Osteocyte (in vitro differentiated cells): Measurements from ENCODE around the gene ZNF81. TPM values are rescaled to one million over a fixed set of nuclear protein-coding genes. Genes with fewer than 3 reads are reported as not detected.

Experiments
- DNase-seq: peaks from one replicate; pipeline ENCODE4 v3.0.0; 2021; ENCODE audit warnings: mixed read lengths; ENCODE audit not compliant: unreplicated experiment; ENCODE audit errors: extremely low spot score
- H3K27ac Mint-ChIP-seq: one replicate; pipeline ENCODE4 v1.8.0; 2021; ENCODE audit warnings: mild to moderate bottlenecking, mixed read lengths; ENCODE audit not compliant: unreplicated experiment
- H3K27me3 Mint-ChIP-seq: one replicate; pipeline ENCODE4 v1.8.0; 2021; ENCODE audit warnings: mixed read lengths; ENCODE audit not compliant: unreplicated experiment
- H3K36me3 Mint-ChIP-seq: one replicate; pipeline ENCODE4 v1.8.0; 2021; ENCODE audit warnings: mixed read lengths; ENCODE audit not compliant: unreplicated experiment
- H3K4me1 Mint-ChIP-seq: one replicate; pipeline ENCODE4 v1.8.0; 2021; ENCODE audit warnings: mixed read lengths; ENCODE audit not compliant: unreplicated experiment
- H3K4me3 Mint-ChIP-seq: one replicate; pipeline ENCODE4 v1.8.0; 2021; ENCODE audit warnings: mild to moderate bottlenecking, moderate library complexity, mixed read lengths; ENCODE audit not compliant: unreplicated experiment
- H3K9me3 Mint-ChIP-seq: one replicate; pipeline ENCODE4 v1.8.0; 2021; ENCODE audit warnings: mixed read lengths; ENCODE audit not compliant: unreplicated experiment
- total RNA-seq: library from RNA; stranded (reverse); gene quantifications from 2 replicates; pipeline ENCODE4 v1.2.1, GENCODE V29; 2021
- TF ChIP-seq, protein P1 (sequence below): fragments of 200-600 bp; sonication (generic); IDR thresholded peaks from 2 replicates; pipeline ENCODE4 v1.5.0; 2021; ENCODE audit warnings: antibody characterized with exemption, mild to moderate bottlenecking, moderate library complexity

The ZNF81 gene
- total RNA-seq, 1 donor from 2014 or later: 9.6 TPM

DNA sequence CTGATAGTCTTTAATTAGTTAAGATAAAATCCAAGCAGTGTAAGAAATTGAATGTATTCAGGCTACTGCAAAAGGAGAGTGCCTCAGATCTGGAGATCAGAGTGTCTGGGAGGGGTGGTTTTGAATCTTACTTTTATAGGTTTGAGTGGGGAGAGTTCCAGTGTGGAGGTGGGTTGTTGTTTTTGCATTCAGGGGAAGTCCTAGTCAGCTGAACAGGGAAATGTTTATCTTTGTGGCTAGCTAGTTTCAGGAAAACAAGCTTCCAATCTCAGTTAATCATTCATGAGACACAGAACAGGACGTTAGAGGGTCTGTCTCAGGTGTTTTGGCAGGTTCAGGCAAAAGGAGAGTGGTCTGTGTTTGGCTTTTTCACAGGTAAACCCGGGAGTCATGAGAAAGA, 26.0 kb downstream of the ZNF81 start:
- H3K4me1 Mint-ChIP-seq: no peaks in the 10 kb centered on the region
- DNase-seq: no peak
- H3K4me3 Mint-ChIP-seq: no peak overlapping the region
- H3K27me3 Mint-ChIP-seq: no peaks in the 10 kb centered on the region
- H3K9me3 Mint-ChIP-seq: peaks cover 13% of the 10 kb centered on the region
- no peak overlapping the region for H3K27ac Mint-ChIP-seq
- peaks cover 5% of the 10 kb centered on the region for H3K36me3 Mint-ChIP-seq
- TF ChIP-seq, protein P1, sequence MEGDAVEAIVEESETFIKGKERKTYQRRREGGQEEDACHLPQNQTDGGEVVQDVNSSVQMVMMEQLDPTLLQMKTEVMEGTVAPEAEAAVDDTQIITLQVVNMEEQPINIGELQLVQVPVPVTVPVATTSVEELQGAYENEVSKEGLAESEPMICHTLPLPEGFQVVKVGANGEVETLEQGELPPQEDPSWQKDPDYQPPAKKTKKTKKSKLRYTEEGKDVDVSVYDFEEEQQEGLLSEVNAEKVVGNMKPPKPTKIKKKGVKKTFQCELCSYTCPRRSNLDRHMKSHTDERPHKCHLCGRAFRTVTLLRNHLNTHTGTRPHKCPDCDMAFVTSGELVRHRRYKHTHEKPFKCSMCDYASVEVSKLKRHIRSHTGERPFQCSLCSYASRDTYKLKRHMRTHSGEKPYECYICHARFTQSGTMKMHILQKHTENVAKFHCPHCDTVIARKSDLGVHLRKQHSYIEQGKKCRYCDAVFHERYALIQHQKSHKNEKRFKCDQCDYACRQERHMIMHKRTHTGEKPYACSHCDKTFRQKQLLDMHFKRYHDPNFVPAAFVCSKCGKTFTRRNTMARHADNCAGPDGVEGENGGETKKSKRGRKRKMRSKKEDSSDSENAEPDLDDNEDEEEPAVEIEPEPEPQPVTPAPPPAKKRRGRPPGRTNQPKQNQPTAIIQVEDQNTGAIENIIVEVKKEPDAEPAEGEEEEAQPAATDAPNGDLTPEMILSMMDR: no peak

DNA sequence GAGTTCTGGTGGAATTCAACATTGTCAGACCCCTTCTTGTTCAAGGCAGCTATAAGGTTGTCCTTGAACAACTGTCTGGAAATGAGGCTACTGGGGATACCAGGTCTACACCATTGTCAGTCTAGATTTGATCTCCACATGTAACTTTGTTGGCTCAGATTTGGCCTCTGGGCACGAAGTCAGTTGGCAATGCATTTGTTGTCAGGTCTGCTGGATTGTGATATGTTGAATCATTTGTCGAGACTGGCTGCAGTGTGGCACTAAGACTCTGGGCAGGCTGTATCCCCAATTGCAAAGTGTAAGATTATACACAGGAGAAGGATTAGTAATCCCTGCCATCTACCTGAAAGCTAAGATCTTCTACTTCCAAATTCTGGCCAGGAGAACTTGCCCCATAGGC, 26.5 kb downstream of the ZNF81 start:
- H3K36me3 Mint-ChIP-seq: peaks cover 5% of the 10 kb centered on the region
- no peak overlapping the region for H3K4me3 Mint-ChIP-seq

DNA sequence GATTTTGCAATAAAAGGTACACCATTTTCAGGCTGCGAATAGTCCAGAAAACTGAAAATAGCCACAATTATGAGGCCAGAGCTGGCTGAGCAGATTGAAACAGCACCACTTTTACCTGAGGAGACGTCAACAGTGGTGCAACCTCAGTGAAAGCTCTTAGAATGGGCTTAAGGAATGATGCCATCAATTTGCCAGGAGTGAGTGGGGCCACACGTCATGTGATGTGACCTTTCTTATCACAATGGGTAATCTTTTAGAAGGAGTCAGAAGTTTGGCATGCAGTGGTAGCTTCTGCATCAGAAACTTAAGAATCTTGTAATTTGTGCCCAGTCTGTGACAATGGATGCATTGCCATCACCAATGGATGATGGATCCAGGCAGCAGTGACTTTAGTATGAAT, 27.6 kb downstream of the ZNF81 start:
- no peaks in the 10 kb centered on the region for H3K4me1 Mint-ChIP-seq

More for the DNA sequence above, 26.5 kb downstream of the ZNF81 start:
- TF ChIP-seq, protein P1: no peak
- H3K27ac Mint-ChIP-seq: no peak overlapping the region
- peaks cover 13% of the 10 kb centered on the region for H3K9me3 Mint-ChIP-seq
- DNase-seq: no peak
- no peaks in the 10 kb centered on the region for H3K27me3 Mint-ChIP-seq
- no peaks in the 10 kb centered on the region for H3K4me1 Mint-ChIP-seq

DNA sequence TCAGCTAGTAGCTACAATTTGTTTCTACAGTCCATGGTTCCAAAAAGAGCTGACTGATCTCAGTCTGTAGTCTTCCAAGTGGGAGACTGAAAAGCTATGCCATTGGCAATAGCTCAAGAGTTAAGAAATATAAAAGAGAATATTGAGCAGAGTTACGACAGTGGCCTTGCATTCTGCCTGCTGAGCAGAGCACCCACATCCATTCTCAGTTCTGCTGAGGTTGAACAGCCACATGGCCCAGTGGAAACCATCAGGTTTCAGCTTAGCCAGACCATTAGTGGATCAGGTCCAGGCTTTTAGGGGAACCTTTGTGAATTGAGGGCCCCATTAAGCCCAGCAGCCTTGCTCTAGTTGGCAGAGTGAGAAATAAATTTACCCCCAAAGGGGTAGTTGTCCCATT, 28.1 kb downstream of the ZNF81 start:
- no peaks in the 10 kb centered on the region for H3K36me3 Mint-ChIP-seq
- H3K27me3 Mint-ChIP-seq: no peaks in the 10 kb centered on the region
- H3K4me3 Mint-ChIP-seq: no peak overlapping the region
- DNase-seq: no peak
- TF ChIP-seq, protein P1: no peak
- H3K27ac Mint-ChIP-seq: no peak overlapping the region
- H3K4me1 Mint-ChIP-seq: no peaks in the 10 kb centered on the region
- peaks cover 8% of the 10 kb centered on the region for H3K9me3 Mint-ChIP-seq

More for the DNA sequence above, 27.6 kb downstream of the ZNF81 start:
- peaks cover 4% of the 10 kb centered on the region for H3K36me3 Mint-ChIP-seq
- no peak overlapping the region for H3K4me3 Mint-ChIP-seq
- H3K27ac Mint-ChIP-seq: no peak overlapping the region
- TF ChIP-seq, protein P1: no peak
- H3K27me3 Mint-ChIP-seq: no peaks in the 10 kb centered on the region
- DNase-seq: no peak
- H3K9me3 Mint-ChIP-seq: peaks cover 11% of the 10 kb centered on the region

DNA sequence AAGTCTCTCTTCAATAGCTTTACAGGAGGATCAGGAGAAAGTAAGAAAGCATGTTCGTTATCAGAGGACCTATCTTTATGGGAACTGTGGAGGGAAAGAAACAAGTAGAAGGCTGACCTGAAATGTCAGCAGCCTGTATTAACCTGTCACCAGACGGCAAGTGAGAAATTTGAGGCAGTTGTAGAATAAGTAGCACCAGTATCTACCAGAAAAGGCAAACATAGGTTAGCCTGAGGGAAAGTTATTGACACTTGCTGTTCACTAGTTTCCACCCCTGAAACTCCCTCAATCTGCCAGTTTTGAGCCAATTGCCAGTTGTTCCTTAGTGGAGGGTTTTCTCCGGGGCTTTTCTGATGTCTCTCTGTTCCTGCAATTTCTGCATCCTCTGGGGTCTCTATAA, 36.4 kb downstream of the ZNF81 start:
- Mint-ChIP-seq H3K4me1 (no peaks in the 10 kb centered on the region), H3K36me3 (peaks cover 4% of the 10 kb centered on the region), H3K27ac (no peak overlapping the region), H3K27me3 (no peaks in the 10 kb centered on the region), H3K4me3 (no peak overlapping the region), H3K9me3 (peaks cover 23% of the 10 kb centered on the region)
- TF ChIP-seq, protein P1: no peak
- DNase-seq: no peak
